Activated naive CD4-positive, alpha-beta T cell treated with anti-CD3 and anti-CD28 coated beads, Interleukin-2, amount 50 U/mL, for 16 hours (primary cell): ENCODE measurements around the gene CORO6.

Source experiments
- DNase-seq: peaks from one replicate; pipeline ENCODE4 v3.0.0-alpha.2; 2020

The CORO6 gene

GRCh38 chr17:29630630-29631193 lies 8.0 kb upstream of the CORO6 start:
- no peak for DNase-seq

- DNase-seq = no peak
Observed at GRCh38 chr17:29629839-29630238, 7.1 kb upstream of the CORO6 start.

GRCh38 chr17:29628644-29629043 lies 5.9 kb upstream of the CORO6 start:
- DNase-seq = no peak

GRCh38 chr17:29627951-29628350 lies 5.2 kb upstream of the CORO6 start:
- DNase-seq = no peak

GRCh38 chr17:29625037-29625750 lies 2.5 kb upstream of the CORO6 start:
- DNase-seq = no peak

GRCh38 chr17:29624586-29624985 lies 1.9 kb upstream of the CORO6 start:
- no peak for DNase-seq

- no peak for DNase-seq
Observed at GRCh38 chr17:29623283-29623647, 553 bp upstream of the CORO6 start.

- no peak for DNase-seq
Observed at GRCh38 chr17:29621751-29622194, 939 bp downstream of the CORO6 start.

- no peak for DNase-seq
Observed at GRCh38 chr17:29620779-29621500, 1.8 kb downstream of the CORO6 start.

- DNase-seq = no peak
Observed at GRCh38 chr17:29620271-29620670, 2.4 kb downstream of the CORO6 start.

GRCh38 chr17:29619251-29619650 lies 3.5 kb downstream of the CORO6 start:
- DNase-seq = no peak

GRCh38 chr17:29618272-29619065 lies 4.2 kb downstream of the CORO6 start:
- no peak for DNase-seq

- peak; percentile 90 for DNase-seq
Observed at GRCh38 chr17:29617481-29618271, 5.0 kb downstream of the CORO6 start.

GRCh38 chr17:29617125-29617480 lies 5.6 kb downstream of the CORO6 start:
- DNase-seq = peak; percentile 94

GRCh38 chr17:29616300-29617048 lies 6.2 kb downstream of the CORO6 start:
- DNase-seq = no peak

GRCh38 chr17:29615492-29616299 lies 7.0 kb downstream of the CORO6 start:
- DNase-seq = peak; percentile 84

GRCh38 chr17:29615048-29615385 lies 7.7 kb downstream of the CORO6 start:
- DNase-seq = peak; percentile 45

GRCh38 chr17:29614349-29615047 lies 8.2 kb downstream of the CORO6 start:
- DNase-seq = no peak

GRCh38 chr17:29613856-29614255 lies 8.9 kb downstream of the CORO6 start:
- no peak for DNase-seq

- peak; percentile 94 for DNase-seq
Observed at GRCh38 chr17:29613352-29613837, 9.3 kb downstream of the CORO6 start.
